SK-N-SH treated with all-trans-retinoic acid at 6 μM for 48 hours (cell line): ENCODE results near the gene ACP2.

Source experiments
- BACH2 ChIP-seq: fragments of 250-450 bp; sonication (Bioruptor Pico); IDR thresholded peaks from 2 replicates; pipeline ENCODE4 v1.9.0; 2021; ENCODE audit warnings: mild to moderate bottlenecking, borderline replicate concordance
- ESRRG ChIP-seq: fragments of 250-450 bp; sonication (Bioruptor Pico); IDR thresholded peaks from 2 replicates; pipeline ENCODE4 v1.6.1; 2021; ENCODE audit warnings: mild to moderate bottlenecking
- ISL1 ChIP-seq: fragments of 250-450 bp; sonication (Bioruptor Pico); IDR thresholded peaks from 2 replicates; pipeline ENCODE4 v2.1.2; 2022; ENCODE audit warnings: mild to moderate bottlenecking, moderate library complexity
- OSR1 ChIP-seq: fragments of 250-450 bp; sonication (Bioruptor Pico); IDR thresholded peaks from 2 replicates; pipeline ENCODE4 v1.8.0; 2022; ENCODE audit warnings: moderate library complexity, mild to moderate bottlenecking, inconsistent platforms
- PATZ1 ChIP-seq: fragments of 250-450 bp; sonication (Bioruptor Pico); IDR thresholded peaks from 2 replicates; pipeline ENCODE4 v1.8.0; 2020; ENCODE audit warnings: mild to moderate bottlenecking, moderate library complexity, borderline replicate concordance
- RARB ChIP-seq: fragments of 250-450 bp; sonication (Bioruptor Pico); IDR thresholded peaks from 2 replicates; pipeline ENCODE4 v1.8.0; 2021; ENCODE audit warnings: mild to moderate bottlenecking, moderate library complexity
- TOX ChIP-seq: fragments of 250-450 bp; sonication (Bioruptor Pico); IDR thresholded peaks from 2 replicates; pipeline ENCODE4 v1.8.0; 2021; ENCODE audit warnings: mild to moderate bottlenecking, moderate library complexity, borderline replicate concordance
- ZFP3 ChIP-seq: fragments of 250-450 bp; sonication (Bioruptor Pico); IDR thresholded peaks from 2 replicates; pipeline ENCODE4 v1.5.0; 2020; ENCODE audit warnings: mild to moderate bottlenecking, moderate library complexity
- ZNF70 ChIP-seq: fragments of 450-650 bp; formaldehyde crosslinking; IDR thresholded peaks from 2 replicates; pipeline ENCODE4 v1.5.0; 2020; ENCODE audit warnings: mild to moderate bottlenecking, moderate library complexity
- ZNF8 ChIP-seq: fragments of 450-650 bp; formaldehyde crosslinking; IDR thresholded peaks from 2 replicates; pipeline ENCODE4 v1.5.0; 2020; ENCODE audit warnings: mild to moderate bottlenecking, moderate library complexity

GRCh38 chr11:47242596-47243192, 5.9 kb downstream of the ACP2 start:
- TF ChIP-seq PATZ1 (no peak), ZFP3 (CRISPR knock-in tag) (no peak), OSR1 (no peak), ESRRG (CRISPR knock-in tag) (no peak), BACH2 (no peak), ZNF8 (no peak), ISL1 (CRISPR knock-in tag) (no peak), TOX (no peak), ZNF70 (no peak), RARB (CRISPR knock-in tag) (no peak)
